Embryonic facial prominence (tissue), 1 donor: ENCODE data around the gene TMC7.
A peak's percentile ranks its signal among the peaks of the same experiment; 100 is the strongest.

ENCODE experiments used
- DNase-seq: peaks from one replicate; pipeline ENCODE4 v3.0.0-alpha.2; 2016; ENCODE audit errors: extremely low spot score

Gene TMC7

DNA sequence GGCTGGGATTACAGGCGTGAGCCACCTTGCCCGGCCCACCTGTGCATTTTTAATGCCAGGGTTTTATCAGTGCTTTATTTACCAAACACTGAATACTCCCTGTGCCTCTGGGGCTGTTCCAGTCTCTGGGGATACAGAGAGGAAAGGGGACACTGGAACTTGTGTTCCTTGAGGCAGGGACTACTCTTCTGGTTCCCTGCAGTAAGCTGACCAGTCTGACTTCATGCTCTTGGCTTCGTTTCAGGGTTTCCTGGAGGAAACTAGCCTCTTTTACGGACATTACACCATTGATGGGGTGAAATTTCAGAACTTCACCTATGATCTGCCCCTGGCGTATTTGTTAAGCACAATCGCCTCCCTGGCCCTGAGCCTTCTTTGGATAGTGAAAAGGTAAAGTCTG lies 46.2 kb downstream of the TMC7 start:
- DNase-seq, result no peak

- no peak for DNase-seq
Observed at GRCh38 chr16:19031738-19032137, 48.0 kb downstream of the TMC7 start.

- DNase-seq, result no peak
Observed at GRCh38 chr16:19033761-19034160, 50.0 kb downstream of the TMC7 start.

DNA sequence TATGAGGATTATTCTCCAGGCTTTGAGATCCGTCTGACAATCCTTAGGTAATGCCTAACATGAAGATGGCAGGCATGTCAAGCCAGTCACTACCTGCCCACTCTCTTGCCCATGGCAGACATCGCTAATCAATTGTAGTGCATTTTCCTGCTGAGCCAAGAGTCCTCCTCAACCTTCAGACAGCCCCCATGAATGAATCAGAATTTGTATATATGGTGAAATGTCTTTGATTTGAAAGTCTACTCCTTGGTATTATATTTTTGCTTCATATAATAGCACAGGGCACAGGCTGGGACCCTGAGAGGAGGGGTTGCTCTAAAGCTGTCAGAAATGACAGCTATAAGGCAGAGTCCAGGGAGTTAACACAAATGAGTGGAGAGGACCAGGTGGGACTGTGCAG lies 56.7 kb downstream of the TMC7 start:
- no peak for DNase-seq

DNA sequence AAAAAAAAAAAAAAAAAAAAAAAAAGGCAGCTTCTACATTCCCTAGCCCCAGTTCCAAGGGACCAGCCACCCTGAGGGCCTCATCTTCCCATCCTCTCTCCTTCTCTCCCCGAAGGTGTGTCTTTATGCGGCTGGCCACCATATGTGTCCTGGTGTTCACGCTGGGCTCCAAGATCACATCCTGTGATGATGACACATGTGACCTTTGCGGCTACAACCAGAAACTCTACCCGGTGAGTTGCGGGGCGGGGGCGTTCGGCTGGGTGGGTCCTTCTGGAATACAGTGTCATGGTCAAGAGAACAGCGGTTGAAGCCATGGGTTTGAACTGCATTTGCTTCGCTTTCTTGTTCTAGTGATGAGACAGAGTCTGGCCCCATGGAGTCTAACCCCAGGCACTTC lies 61.0 kb downstream of the TMC7 start:
- DNase-seq, result no peak

GRCh38 chr16:19046062-19046461 lies 62.3 kb downstream of the TMC7 start:
- DNase-seq, result no peak

GRCh38 chr16:19062706-19063105 lies 79.0 kb downstream of the TMC7 start:
- DNase-seq, result no peak

GRCh38 chr16:19066988-19067348 lies 83.2 kb downstream of the TMC7 start:
- DNase-seq, result no peak

DNA sequence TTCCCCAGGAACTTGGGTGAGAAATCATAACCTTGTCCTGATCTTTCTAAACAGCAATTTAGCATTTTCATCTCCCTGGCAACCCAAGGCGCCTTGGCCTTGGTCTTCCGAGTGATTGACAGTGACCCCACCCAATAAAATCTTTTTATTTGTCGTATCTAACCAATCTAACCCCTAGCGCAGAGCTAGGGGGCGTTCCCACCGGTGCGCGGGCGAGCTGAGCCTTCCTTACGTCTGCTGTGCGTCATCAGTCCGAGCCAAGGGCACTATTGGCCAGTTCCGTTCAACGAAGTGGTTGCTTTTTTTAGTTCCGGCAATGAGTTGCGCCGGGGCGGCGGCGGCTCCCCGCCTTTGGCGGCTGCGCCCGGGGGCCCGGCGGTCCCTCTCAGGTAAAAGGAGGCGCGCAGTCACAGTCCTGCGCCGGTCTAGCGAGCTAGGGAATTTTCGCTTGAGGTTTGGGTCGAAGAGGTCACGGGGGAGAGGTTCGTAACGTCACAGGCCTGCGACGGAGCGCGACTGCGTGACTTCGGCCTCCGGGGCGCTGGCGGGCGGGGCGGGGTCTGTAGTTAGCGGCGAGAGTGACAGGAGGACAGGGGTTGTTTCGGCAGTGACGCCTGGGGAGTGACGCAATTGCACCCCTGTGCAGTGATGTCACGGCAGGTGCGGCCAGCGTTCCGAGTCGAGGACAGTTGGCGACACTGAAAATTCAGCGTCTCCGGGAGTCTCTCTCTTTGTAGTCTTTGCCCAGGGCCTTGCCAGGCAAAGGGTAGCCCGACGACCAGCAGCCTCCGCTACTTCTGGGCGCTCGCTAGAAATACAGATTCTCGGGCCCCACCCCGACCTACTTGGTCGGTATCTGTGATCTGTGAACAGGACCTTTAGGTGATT lies 83.9 kb downstream of the TMC7 start, which contains the start of gene COQ7:
COQ7 (plus strand) TSS at position 266 of the 888 bp plus-strand sequence; CDS start at position 317, 51 bp downstream.
- DNase-seq, result peak; percentile 100

- no peak for DNase-seq
Observed at GRCh38 chr16:19068237-19068815, 84.6 kb downstream of the TMC7 start.

DNA sequence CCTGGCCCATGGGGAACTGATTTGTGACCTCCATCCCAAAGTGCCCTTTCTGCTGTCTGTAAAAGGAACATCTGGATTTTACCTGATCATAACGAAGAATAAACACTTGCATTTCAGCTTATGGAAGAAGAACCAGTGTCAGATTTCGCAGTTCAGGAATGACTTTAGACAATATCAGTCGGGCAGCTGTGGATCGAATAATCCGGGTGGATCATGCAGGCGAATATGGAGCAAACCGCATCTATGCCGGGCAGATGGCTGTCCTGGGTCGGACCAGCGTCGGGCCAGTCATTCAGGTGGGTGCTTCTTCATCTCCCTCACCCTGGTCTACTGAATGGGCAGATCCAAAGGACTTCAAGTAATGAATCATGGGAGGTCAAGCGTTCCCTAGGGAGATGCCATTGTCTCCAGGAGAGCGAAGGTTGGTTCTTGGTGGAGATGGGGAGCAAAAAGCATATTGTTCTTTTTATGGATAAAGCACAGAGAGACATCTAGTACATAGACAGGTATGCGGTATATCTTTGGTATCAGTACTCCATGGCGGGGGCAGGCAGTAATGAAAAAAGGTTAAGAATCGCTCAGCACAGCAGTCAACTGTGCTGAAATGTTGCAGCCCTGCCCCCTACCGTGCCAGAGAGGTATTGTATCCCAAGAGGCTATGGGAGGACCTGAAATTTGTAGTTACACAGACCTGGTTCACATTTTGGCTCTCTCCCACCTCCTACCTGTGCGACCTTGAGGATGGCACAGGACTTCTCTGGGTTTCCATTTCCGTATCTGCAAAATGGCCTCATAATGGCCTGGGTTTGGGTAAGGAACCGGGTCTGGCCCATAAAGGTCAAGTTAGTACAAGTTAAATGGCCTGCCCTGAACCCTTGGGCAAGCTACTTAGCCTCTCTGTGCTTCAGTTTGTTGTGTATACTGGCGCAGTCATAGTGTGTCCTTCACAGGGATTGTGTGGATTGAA lies 88.4 kb downstream of the TMC7 start:
- DNase-seq, result no peak

- no peak for DNase-seq
Observed at GRCh38 chr16:19073344-19073743, 89.6 kb downstream of the TMC7 start.

- DNase-seq, result no peak
Observed at GRCh38 chr16:19073863-19074262, 90.1 kb downstream of the TMC7 start.

- DNase-seq, result no peak
Observed at GRCh38 chr16:19075511-19075910, 91.8 kb downstream of the TMC7 start.

DNA sequence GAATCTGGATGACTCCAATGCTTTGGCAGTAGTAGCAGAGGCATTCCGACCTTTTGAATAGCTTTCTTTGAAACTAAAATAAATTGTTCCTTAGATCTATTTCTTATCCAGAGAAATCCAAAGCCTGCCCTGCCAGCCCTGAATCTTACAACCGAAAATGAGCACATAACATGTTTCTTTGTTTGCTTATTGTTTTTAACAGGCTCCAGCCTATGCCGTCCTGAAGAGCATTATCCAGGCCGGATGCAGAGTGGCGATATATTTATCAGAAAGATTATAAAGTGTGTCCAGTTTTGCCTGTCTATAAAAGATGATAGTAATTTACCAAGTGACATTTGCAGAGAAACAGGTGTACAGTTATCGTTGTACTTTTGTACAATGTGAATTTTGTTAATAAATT lies 94.1 kb downstream of the TMC7 start:
- DNase-seq, result no peak

- no peak for DNase-seq
Observed at GRCh38 chr16:19083670-19084069, 99.9 kb downstream of the TMC7 start.

DNA sequence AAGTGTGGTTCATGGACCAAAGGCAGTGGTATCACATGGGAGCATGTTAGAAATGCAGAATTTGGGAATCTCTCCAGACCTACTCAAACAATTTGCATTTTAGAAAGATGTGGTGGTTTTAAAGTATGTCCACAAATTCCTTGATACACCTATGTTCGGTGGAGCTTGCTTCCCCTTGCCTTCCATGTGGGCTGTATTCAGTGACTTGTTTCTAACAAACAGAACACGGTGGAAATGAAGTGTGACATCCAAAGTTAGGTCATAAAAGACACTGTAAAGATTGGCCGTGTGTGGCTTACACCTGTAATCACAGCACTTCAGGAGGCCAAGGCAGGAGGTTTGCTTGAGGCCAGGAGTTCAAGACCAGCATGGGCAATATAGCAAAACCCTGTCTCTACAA lies 100.4 kb downstream of the TMC7 start:
- DNase-seq, result no peak

DNA sequence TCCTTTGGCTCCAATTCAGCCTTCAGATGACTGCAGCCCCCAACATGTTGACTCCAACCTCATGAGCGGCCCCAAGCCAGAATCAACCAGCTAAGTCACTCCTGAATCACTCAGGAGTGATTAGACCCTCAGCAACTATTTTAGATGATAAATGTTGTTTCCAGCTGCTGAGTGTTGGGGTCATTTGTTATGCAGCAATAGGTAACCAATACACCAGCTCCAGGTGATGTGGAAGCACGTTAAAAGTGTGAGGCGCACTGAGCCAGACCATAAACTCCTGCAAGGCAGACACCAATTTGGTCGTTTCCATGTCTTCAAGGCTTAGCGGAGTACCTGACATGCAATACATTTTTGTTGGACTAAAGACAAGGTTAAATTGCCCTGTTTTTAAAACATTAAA lies 101.1 kb downstream of the TMC7 start:
- DNase-seq, result no peak

DNA sequence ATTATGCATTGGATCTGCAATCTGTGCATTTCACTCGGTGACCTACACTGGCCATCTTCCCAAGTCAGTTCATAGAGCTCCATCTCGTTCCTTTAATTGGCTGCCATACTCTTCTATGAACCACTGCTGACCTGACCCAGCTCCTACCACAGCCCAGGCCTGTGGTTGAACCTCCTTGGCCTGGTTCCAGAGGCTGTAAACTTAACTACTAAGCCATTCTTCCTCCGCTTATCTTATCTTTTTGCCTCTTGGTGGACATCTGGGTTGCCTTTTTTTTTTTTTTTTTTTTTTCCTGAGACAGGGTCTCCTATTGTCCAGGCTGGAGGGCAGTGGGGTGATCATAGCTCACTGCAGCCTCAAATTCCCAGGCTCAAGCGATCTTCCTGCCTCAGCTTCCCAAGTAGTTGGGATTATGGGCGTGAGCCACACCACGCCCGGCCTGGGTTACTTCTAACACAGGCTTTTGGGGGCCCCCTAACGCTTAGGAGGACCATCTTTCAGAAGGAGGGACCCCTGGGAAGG lies 102.0 kb downstream of the TMC7 start:
- DNase-seq, result no peak

DNA sequence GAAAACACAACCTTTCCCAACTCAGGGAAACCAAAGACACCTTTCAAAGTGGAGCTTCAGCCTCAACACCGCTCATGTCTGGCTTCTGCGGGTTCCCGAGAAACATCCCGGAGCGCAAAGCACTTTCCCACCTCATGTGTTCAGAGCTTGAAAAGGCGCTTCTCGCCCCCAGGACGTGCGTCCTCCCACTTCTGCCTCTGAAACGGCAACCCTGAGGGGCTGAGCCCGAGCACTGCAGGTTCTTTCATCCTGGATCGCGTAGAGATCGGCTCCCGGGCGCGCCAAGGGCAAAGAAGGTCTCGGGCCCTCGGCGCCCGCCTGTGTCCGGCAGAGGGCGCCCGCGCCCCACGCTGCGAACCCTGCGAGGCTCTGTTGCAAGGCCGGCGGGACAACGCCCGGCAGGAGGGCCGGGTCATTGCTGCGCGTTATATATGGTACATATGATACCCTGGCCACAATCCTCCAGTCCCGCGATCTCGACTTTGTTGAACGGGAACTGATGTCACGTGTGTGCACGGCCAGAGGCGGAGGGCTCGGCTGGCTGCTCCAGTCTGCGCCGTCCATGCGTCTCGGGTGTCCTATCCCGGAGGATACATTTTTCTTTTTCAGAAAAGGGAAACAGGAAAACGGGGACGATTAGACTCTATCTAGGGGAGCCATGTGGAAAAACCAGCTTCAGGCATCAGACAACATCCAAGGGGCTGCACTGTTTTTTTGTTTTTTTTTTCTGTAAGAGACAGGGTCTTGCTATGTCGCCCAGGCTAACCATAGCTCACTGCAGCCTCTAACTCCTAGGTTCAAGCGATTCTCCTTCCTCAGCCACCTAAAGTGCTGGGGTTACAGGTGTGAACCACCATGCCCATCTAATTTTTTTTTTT lies 102.8 kb downstream of the TMC7 start:
- DNase-seq, result peak; percentile 56

GRCh38 chr16:19088341-19088916 lies 104.7 kb downstream of the TMC7 start:
- DNase-seq, result no peak
